ENCODE data around the gene UBE3C.
A peak's percentile ranks its signal among the peaks of the same experiment; 100 is the strongest.
"Not testable (repeated sequence)": the region's sequence is repeated elsewhere in the genome, so short reads cannot be mapped to it uniquely, and the experiment has no call there.

The UBE3C gene

GRCh38 chr7:157138424-157139110 lies at the start of gene UBE3C:
Gene UBE3C (plus strand): TSS chr7:157138926. CDS start chr7:157139273, 347 bp downstream.
- peak; percentile 92 for DNase-seq (ENCODE audit: low spot score)

GRCh38 chr7:157089100-157089610 lies 49.6 kb upstream of the UBE3C start:
- DNase-seq (ENCODE audit: low spot score) = no peak

DNA sequence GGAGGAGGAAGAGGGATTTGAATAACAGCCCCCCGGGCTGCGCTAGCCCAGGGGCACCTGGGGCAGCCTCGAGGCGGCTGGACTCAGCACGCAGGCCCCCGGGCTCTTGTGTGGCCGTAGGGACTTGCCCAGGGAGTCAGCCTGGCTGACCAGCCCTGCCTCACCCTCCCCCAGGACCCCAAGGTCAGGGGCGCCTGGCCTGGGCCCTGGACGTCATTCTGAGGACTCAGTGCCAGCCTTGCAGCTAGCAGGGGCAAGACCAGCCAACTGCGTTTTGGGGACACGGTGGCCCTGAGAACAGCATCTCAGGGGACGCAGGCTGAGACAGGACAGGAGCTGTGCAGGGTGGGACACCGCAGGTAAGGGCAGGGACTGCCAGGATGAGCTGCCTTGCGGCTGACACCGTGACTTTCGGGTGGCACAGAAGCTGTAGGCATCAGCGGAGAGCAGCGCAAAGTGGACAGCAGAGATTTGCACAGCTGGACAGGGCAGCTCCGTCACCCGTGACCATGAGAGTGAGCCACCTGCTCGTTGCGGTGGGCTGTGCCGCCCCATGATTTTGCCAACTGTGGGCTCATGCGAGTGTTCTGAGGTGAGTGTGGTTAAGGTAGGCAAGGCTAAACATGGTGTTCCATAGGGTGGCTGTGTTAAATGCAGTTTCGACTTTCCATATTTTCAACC lies 48.1 kb upstream of the UBE3C start:
- no peak for DNase-seq (ENCODE audit: low spot score)

GRCh38 chr7:157096286-157097055 lies 42.3 kb upstream of the UBE3C start:
- DNase-seq (ENCODE audit: low spot score) = no peak

GRCh38 chr7:157097056-157097329 lies 41.7 kb upstream of the UBE3C start:
- no peak for DNase-seq (ENCODE audit: low spot score)

DNA sequence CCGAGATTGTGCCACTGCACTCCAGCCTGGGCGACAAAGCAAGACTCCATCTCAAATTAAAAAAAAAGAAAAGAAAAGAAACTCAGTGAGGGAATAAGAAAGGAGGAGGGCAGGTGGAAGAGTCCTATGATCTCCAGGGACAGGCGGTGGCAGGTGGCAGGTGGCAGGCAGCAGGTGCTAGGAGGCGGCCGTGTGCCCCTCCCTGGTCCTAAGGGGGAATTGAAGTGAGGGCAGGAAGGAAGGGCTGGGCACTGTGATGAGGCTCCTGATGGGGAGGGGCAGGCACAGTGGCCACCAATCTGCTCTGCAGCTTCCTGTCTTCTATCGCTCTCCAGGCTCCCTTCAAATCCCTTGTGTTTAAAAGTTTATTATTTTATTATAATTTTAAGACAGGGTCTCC lies 41.2 kb upstream of the UBE3C start:
- no peak for DNase-seq (ENCODE audit: low spot score)

GRCh38 chr7:157100005-157100404 lies 38.7 kb upstream of the UBE3C start:
- not testable (repeated sequence) for DNase-seq (ENCODE audit: low spot score)

DNA sequence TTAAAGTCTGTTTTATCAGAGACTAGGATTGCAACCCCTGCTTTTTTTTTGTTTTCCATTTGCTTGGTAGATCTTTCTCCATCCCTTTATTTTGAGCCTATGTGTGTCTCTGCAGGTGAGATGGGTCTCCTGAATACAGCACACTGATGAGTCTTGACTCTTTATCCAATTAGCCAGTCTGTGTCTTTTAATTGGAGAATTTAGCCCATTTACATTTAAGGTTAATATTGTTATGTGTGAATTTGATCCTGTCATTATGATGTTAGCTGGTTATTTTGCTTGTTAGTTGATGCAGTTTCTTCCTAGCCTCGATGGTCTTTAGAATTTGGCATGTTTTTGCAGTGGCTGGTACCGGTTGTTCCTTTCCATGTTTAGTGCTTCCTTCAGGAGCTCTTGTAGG lies 35.1 kb upstream of the UBE3C start:
- DNase-seq (ENCODE audit: low spot score) = not testable (repeated sequence)

- no peak for DNase-seq (ENCODE audit: low spot score)
These were observed 27.4 kb upstream of the UBE3C start for GRCh38 chr7:157111311-157111710.

- no peak for DNase-seq (ENCODE audit: low spot score)
These were observed 26.0 kb upstream of the UBE3C start for GRCh38 chr7:157112706-157113105.

GRCh38 chr7:157113607-157114006 lies 25.1 kb upstream of the UBE3C start:
- no peak for DNase-seq (ENCODE audit: low spot score)

GRCh38 chr7:157116762-157117161 lies 22.0 kb upstream of the UBE3C start:
- no peak for DNase-seq (ENCODE audit: low spot score)

GRCh38 chr7:157117796-157118195 lies 20.9 kb upstream of the UBE3C start:
- DNase-seq (ENCODE audit: low spot score) = no peak

DNA sequence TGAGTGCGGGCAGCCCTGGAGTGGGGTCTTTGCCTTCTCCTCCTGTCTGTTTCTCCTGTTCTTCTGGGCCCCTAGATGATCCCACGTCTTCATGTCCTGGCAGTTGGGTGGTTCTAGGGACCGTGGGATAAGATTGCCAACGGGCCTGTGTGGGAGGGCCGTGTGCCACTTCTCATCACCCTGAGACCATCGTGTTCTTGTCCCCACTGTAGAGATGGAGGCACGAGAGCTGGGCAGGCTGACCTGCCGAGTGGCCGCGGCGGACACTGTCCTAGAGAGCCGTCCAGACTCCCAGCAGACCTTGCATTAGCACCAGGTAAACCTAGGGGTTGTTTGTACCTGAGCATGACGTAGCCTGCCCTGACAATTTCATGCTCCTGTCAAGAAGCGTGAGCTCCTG lies 18.5 kb upstream of the UBE3C start:
- no peak for DNase-seq (ENCODE audit: low spot score)

DNA sequence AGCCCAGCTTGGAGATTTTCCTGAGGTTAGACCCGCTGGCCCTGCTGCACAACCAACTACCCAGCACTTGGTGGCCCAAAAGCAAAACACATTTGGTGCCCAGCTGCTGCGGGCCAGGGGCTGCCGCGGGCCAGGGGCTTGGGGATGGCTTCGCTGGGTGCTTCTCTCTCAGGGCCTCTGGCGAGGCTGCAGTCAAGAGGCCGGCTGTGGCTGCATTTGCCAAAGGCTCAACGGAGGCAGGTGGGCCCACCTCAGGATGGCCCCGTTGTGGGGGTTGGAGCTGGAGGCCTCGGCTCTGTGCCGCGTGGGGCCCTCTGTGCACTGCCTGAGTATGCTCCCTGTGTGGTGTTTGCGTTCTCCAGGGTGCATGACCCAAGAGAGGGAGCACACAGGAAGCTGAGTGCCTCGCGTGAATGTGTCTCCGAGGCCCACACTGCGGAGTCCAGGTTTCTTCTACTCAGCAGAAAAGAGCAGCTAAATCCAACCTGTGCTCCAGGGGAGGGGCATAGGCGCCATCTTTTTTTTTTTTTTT lies 17.5 kb upstream of the UBE3C start:
- no peak for DNase-seq (ENCODE audit: low spot score)

- DNase-seq (ENCODE audit: low spot score) = no peak
These were observed 15.8 kb upstream of the UBE3C start for GRCh38 chr7:157122800-157123495.

GRCh38 chr7:157124690-157125089 lies 14.0 kb upstream of the UBE3C start:
- no peak for DNase-seq (ENCODE audit: low spot score)

DNA sequence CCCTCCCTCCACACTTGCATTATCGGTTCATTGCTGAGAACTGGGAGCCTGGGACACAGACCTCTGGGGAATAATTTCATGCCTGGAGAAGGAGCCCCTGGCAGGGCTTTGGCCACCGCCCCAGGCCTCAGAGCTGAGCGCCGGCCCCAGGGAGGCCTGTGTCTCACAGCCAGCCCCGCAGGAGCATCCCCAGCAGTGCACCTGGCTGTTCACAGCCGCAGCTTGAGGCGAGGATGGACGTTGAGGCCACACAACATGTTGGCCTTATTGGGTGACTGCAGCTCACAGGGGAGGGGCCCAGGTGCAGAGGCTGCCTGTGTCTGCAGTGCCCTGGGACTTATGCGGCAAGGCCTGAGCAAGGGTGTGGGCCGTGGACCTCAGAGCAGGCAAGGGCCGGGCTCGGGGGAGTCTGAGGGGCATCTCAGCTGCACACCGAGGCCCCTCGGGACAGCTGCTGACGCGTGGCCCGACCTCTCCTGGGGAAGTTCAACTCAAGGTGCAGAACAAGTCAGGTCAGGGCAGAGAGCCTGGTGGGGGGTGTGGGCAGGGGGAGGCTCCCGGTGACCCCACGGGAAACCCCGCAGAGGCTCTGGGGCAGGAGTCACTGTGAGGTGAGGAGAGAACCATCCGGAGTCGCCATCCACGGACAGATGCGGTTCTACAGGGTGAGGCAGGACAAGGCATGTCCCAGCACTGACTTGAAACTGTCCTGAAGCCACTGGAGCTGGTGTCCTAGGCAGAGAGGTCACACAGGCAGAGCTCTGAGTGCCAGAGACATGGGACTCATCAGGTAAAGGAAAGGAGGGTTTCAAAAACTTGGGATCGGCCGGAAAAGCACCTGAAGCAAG lies 13.1 kb upstream of the UBE3C start:
- no peak for DNase-seq (ENCODE audit: low spot score)

DNA sequence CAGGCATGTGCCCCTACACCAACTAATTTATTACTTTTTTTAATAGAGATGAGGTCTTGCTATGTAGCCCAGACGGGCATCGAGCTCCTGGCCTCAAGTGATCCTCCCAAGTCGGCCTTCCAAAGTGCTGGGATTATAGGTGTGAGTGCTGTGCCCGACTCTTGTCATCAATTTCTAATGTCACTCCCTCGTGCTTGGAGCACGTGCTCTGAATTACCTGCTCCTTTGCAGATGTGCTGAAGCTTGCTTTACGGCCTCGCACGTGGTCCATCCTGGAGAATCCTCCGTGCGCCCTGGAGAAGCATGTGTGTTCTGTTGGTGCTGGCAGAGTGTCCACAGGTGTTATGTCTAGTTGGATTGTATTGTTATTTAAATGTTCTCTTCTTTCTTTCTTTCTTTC lies 11.8 kb upstream of the UBE3C start:
- DNase-seq (ENCODE audit: low spot score) = no peak

GRCh38 chr7:157129200-157129599 lies 9.5 kb upstream of the UBE3C start:
- no peak for DNase-seq (ENCODE audit: low spot score)

DNA sequence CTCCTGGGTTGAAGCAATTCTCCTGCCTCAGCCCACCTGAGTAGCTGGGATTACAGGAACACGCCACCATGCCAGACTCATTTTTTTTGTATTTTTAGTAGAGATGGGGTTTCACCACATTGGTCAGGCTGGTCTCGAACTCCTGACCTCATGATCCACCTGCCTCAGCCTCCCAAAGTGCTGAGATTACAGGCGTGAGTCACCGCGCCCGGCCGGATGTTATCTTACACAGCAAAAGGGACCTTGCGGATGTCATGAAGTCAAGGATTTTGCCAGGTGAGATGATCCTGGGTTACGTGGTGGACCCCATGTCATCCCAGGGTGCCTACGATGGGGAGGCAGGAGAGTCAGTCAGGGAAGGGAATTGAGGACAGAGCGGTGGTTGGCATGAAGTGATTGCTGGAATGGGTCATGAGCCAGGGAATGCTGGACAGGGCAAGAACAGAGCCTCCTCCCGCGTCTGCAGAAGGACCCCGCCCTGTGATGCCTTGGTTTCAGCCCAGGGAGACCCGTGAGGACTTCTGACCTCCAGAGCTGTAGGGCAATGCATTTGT lies 8.7 kb upstream of the UBE3C start:
- DNase-seq (ENCODE audit: low spot score) = no peak
